H9 (cell line): ENCODE data around the gene IGFL1. TPM values are rescaled to one million over a fixed set of nuclear protein-coding genes. Genes with fewer than 3 reads are reported as not detected.

ENCODE experiments used
- DNase-seq: peaks from one replicate; pipeline ENCODE4 v3.0.0-alpha.2; 2017
- H2AFZ ChIP-seq: one replicate; pipeline ENCODE4 v1.6.1; 2013; ENCODE audit warnings: mild to moderate bottlenecking, low read length, control low read depth, moderate library complexity
- H2AK5ac ChIP-seq: 2 replicates; pipeline ENCODE4 v1.6.1; 2013; ENCODE audit warnings: low read length, control low read depth, mixed read lengths; ENCODE audit not compliant: insufficient read length
- H2BK120ac ChIP-seq: one replicate; pipeline ENCODE4 v1.6.1; 2013; ENCODE audit warnings: low read depth, mild to moderate bottlenecking, low read length, control low read depth, inconsistent platforms; ENCODE audit not compliant: poor library complexity, severe bottlenecking
- H2BK12ac ChIP-seq: 2 replicates; pipeline ENCODE4 v1.6.1; 2013; ENCODE audit warnings: low read length, control low read depth, mixed read lengths, low read depth; ENCODE audit not compliant: insufficient read length
- H2BK15ac ChIP-seq: 2 replicates; pipeline ENCODE4 v1.6.1; 2013; ENCODE audit warnings: low read depth, low read length, control low read depth
- H2BK20ac ChIP-seq: one replicate; pipeline ENCODE4 v1.6.1; 2013; ENCODE audit warnings: low read depth, mild to moderate bottlenecking, low read length, control low read depth, inconsistent platforms; ENCODE audit not compliant: poor library complexity, severe bottlenecking
- H2BK5ac ChIP-seq: 2 replicates; pipeline ENCODE4 v1.6.1; 2013; ENCODE audit warnings: low read length, control low read depth, mixed read lengths; ENCODE audit not compliant: insufficient read length
- H3K14ac ChIP-seq: 2 replicates; pipeline ENCODE4 v1.6.1; 2013; ENCODE audit warnings: low read length, control low read depth; ENCODE audit not compliant: insufficient read depth
- H3K18ac ChIP-seq: 2 replicates; pipeline ENCODE4 v1.6.1; 2013; ENCODE audit warnings: low read depth, mild to moderate bottlenecking, mixed read lengths, low read length, control low read depth; ENCODE audit not compliant: insufficient read length
- H3K23ac ChIP-seq: 2 replicates; pipeline ENCODE4 v1.6.1; 2013; ENCODE audit warnings: low read length, control low read depth, mixed read lengths, low read depth; ENCODE audit not compliant: insufficient read length
- H3K23me2 ChIP-seq: 2 replicates; pipeline ENCODE4 v1.6.1; 2013; ENCODE audit warnings: low read depth, mild to moderate bottlenecking, mixed read lengths, low read length, control low read depth; ENCODE audit not compliant: insufficient read length, poor library complexity, severe bottlenecking
- H3K27ac ChIP-seq: 2 replicates; pipeline ENCODE4 v1.5.1; 2013; ENCODE audit warnings: low read length, control low read depth, mixed read lengths, low read depth; ENCODE audit not compliant: insufficient read length
- H3K27me3 ChIP-seq: 2 replicates; pipeline ENCODE4 v1.6.1; 2013; ENCODE audit warnings: low read length, control low read depth, inconsistent platforms; ENCODE audit not compliant: insufficient read depth
- H3K4ac ChIP-seq: 2 replicates; pipeline ENCODE4 v1.6.1; 2013; ENCODE audit warnings: low read depth, mild to moderate bottlenecking, control low read depth, inconsistent platforms, low read length, moderate library complexity
- H3K4me1 ChIP-seq: 2 replicates; pipeline ENCODE4 v1.6.1; 2013; ENCODE audit warnings: low read length, control low read depth, inconsistent platforms; ENCODE audit not compliant: insufficient read depth
- H3K4me2 ChIP-seq: 2 replicates; pipeline ENCODE4 v1.6.1; 2013; ENCODE audit warnings: low read length, control low read depth, mixed read lengths; ENCODE audit not compliant: insufficient read length, insufficient read depth
- H3K56ac ChIP-seq: 2 replicates; pipeline ENCODE4 v1.6.1; 2013; ENCODE audit warnings: low read depth, mild to moderate bottlenecking, mixed read lengths, low read length, control low read depth; ENCODE audit not compliant: insufficient read length
- H3K79me1 ChIP-seq: 2 replicates; pipeline ENCODE4 v1.6.1; 2013; ENCODE audit warnings: low read depth, mild to moderate bottlenecking, moderate library complexity, low read length, control low read depth, inconsistent platforms; ENCODE audit not compliant: insufficient read depth, poor library complexity, severe bottlenecking
- H3K79me2 ChIP-seq: 2 replicates; pipeline ENCODE4 v1.6.1; 2013; ENCODE audit warnings: low read length, control low read depth, inconsistent platforms; ENCODE audit not compliant: insufficient read depth
- H3K9ac ChIP-seq: 2 replicates; pipeline ENCODE4 v1.6.1; 2013; ENCODE audit warnings: low read length, control low read depth, mixed read lengths; ENCODE audit not compliant: insufficient read length; ENCODE audit errors: extremely low read depth
- H3K9me3 ChIP-seq: one replicate; pipeline ENCODE4 v1.6.1; 2013; ENCODE audit warnings: low read depth, low read length, inconsistent platforms; ENCODE audit not compliant: control insufficient read depth
- H3T11ph ChIP-seq: one replicate; pipeline ENCODE4 v1.6.1; 2013; ENCODE audit warnings: mild to moderate bottlenecking, low read length, control low read depth, inconsistent platforms
- H4K20me1 ChIP-seq: one replicate; pipeline ENCODE4 v1.6.1; 2013; ENCODE audit not compliant: control insufficient read depth, insufficient read length, insufficient read depth
- H4K5ac ChIP-seq: 2 replicates; pipeline ENCODE4 v1.6.1; 2013; ENCODE audit warnings: low read depth, mild to moderate bottlenecking, mixed read lengths, low read length, control low read depth; ENCODE audit not compliant: insufficient read length
- H4K8ac ChIP-seq: replicated peaks from 2 replicates; pipeline ENCODE4 v1.6.1; 2013; ENCODE audit warnings: low read length, control low read depth, mixed read lengths, low read depth; ENCODE audit not compliant: insufficient read length
- H4K91ac ChIP-seq: 2 replicates; pipeline ENCODE4 v1.6.1; 2013; ENCODE audit warnings: low read depth, mild to moderate bottlenecking, moderate library complexity, mixed read lengths, low read length, control low read depth; ENCODE audit not compliant: insufficient read length
- H3K27ac Mint-ChIP-seq, 3 experiments: 2 replicates in 2 of 3; 3 replicates in 1 of 3; pipeline ENCODE4 v1.8.0; 2020 to 2021; ENCODE audit warnings: mixed read lengths in 3 of 3, mild to moderate bottlenecking in 1 of 3, moderate library complexity in 1 of 3
- H3K27me3 Mint-ChIP-seq: 2 replicates; pipeline ENCODE4 v1.8.0; 2021; ENCODE audit warnings: low read depth, mild to moderate bottlenecking, moderate library complexity, mixed read lengths
- H3K36me3 Mint-ChIP-seq, 3 experiments: 2 replicates in 2 of 3; 3 replicates in 1 of 3; pipeline ENCODE4 v1.8.0; 2020 to 2021; ENCODE audit warnings: low read depth in 3 of 3, mixed read lengths in 3 of 3; ENCODE audit not compliant: insufficient read depth in 1 of 3
- H3K4me1 Mint-ChIP-seq, 2 experiments: 2 replicates each; pipeline ENCODE4 v1.8.0; 2020; ENCODE audit warnings: mixed read lengths in 2 of 2
- H3K4me3 Mint-ChIP-seq, 2 experiments: 2 replicates in 1 of 2; 3 replicates in 1 of 2; pipeline ENCODE4 v1.8.0; 2020 to 2021; ENCODE audit warnings: mild to moderate bottlenecking in 2 of 2, mixed read lengths in 2 of 2, moderate library complexity in 1 of 2
- H3K9me3 Mint-ChIP-seq, 2 experiments: 2 replicates in 1 of 2; 3 replicates in 1 of 2; pipeline ENCODE4 v1.8.0; 2020; ENCODE audit warnings: mild to moderate bottlenecking in 2 of 2, mixed read lengths in 2 of 2, moderate library complexity in 1 of 2
- CTCF ChIP-seq: fragments of 200-600 bp; sonication (generic); conservative IDR thresholded peaks from 3 replicates; pipeline ENCODE4 v1.8.0; 2021; ENCODE audit warnings: antibody characterized with exemption, mild to moderate bottlenecking
- WGBS: extraction: QIAGEN DNeasy Blood & Tissue Kit; methylation state at CpG from one replicate; pipeline ENCODE4 v1.1.7; 2013; ENCODE audit warnings: missing lambda C conversion rate, low lambda C conversion rate, mixed read lengths; ENCODE audit not compliant: insufficient read length; ENCODE audit errors: extremely low coverage; 5-methylcytosine and 5-hydroxymethylcytosine counted together
- total RNA-seq: library from RNA; stranded (reverse); gene quantifications from 2 replicates; pipeline ENCODE4 v1.2.1, GENCODE V29; 2021

The IGFL1 gene
- total RNA-seq, 1 experiment from 2014 or later, result not detected

- no peak overlapping the region for H3K4me3 Mint-ChIP-seq
- H3K36me3 Mint-ChIP-seq, result no peaks in the 10 kb centered on the region
- TF ChIP-seq CTCF, result no peak
- no peak overlapping the region for H4K91ac ChIP-seq
- no peak overlapping the region for H2BK20ac ChIP-seq
- H3K9ac ChIP-seq, result no peak overlapping the region
- peaks cover 5% of the 10 kb centered on the region; the same call in 1 of the 2 replicates for H3K4me1 ChIP-seq
- no peaks in the 10 kb centered on the region; the same call in none of the 2 replicates for H3K27me3 Mint-ChIP-seq
- H2AK5ac ChIP-seq, result no peak overlapping the region
- no peaks in the 10 kb centered on the region for H3K27me3 ChIP-seq
- no peaks in the 10 kb centered on the region for H3K23me2 ChIP-seq
- H3K27ac ChIP-seq, result no peak overlapping the region
- H3K14ac ChIP-seq, result no peak overlapping the region
- H2BK15ac ChIP-seq, result no peak overlapping the region
- H3K23ac ChIP-seq, result no peak overlapping the region
- no peak overlapping the region for H2AFZ ChIP-seq
- H2BK5ac ChIP-seq, result no peak overlapping the region
- no peak overlapping the region for H3K4me2 ChIP-seq
- no peak overlapping the region for H3K56ac ChIP-seq
- no peaks in the 10 kb centered on the region for H3K79me2 ChIP-seq
- no peaks in the 10 kb centered on the region for H3K9me3 ChIP-seq
- H3K79me1 ChIP-seq, result no peaks in the 10 kb centered on the region
- H4K20me1 ChIP-seq, result no peaks in the 10 kb centered on the region
- H3K27ac Mint-ChIP-seq, result no peak overlapping the region
- H4K8ac ChIP-seq, result no peak overlapping the region
- H2BK12ac ChIP-seq, result no peak overlapping the region
- no peak for DNase-seq
- no peak overlapping the region for H3T11ph ChIP-seq
- peaks cover 35 to 44% of the 10 kb centered on the region in 2 experiments for H3K4me1 Mint-ChIP-seq
- no peak overlapping the region for H3K4ac ChIP-seq
- H4K5ac ChIP-seq, result no peak overlapping the region
- no peak overlapping the region for H3K18ac ChIP-seq
- H3K9me3 Mint-ChIP-seq, result no peaks in the 10 kb centered on the region
- H2BK120ac ChIP-seq, result no peak overlapping the region
- no CpG with 5 or more reads among the region's 7 CpGs for WGBS
Observed at GRCh38 chr19:46269101-46269500, 39.6 kb downstream of the IGFL1 start.
